GF-D8 (cell line): Measurements from ENCODE around the gene FAM3C.

Experiments
- DNase-seq: peaks from one replicate; lab custom pipeline; 2025; lab: John Stamatoyannopoulos, UW

FAM3C gene

DNA sequence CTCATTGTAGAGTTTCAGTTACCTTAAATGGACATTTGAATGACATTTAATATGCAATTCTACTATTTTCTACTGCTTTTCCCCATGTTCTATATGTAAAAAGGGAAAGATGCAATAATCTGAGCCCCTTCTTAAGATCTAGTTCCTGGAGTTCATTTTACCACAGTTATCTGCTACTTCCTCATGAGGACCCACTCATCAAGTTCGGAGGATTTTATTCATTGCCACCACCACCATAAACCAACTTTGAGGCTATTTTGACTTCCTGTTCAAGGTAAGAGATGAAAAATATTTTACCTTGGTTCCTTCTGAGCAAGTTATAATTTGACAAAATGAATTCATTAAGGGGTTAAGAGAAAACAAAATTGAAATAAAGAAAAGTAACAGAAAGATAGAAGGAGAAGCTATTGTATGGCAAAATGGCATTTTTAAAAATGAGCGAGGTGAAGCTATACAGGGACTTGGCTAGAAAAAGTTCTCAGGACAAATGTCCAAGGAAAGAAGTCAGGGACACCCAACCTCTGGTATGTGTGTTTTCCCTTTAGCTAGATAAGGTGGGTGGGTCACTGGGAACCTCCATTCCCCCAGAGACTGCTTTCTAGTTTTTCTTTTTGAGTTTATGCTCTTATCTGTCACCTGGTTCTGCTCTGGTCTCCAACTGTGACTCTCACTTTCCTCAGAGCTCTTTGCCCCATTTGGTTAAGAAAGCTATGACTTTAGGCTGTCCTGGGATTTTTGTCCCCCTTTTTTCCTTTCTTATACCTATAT is 14.9 kb upstream of the FAM3C start:
- no peak for DNase-seq

DNA sequence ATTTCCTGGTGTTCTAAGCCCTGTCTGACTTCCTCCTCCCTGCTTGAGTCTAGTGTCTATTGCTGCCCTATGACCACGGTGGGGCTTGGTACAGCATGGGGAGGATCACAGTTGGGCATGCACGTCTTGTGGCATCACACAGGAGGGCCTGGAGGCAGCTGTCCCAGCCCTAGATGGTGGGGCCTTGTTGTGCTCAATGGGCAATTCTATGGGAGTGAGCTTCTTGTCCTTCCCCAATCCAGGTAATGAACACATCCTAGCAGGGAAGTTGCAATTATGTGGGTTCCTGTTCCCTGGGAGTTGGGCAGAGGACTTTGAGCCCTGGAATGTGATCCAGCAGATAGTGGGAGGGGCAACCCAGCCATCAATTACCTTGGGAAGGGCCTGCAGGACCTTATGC is 10.8 kb upstream of the FAM3C start:
- no peak for DNase-seq

DNA sequence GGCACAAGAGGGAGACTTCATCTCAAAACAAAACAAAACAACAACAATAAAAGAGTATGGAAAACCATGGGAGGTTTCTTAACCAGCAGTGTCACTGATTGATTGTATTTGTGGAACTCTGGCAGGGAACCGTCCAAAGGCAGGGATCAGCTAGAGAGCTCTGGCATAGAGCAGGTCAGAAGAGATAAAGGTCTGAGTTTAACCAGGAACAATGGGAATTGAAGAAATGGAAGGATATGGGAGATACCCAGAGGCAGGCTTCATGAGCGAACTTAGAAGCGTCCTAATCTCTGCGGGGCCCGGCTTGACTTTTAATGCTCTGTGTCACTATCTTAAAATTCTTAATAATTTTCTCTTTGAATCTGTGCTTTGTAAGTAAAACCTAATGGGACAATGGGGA is 10.4 kb upstream of the FAM3C start:
- no peak for DNase-seq

DNA sequence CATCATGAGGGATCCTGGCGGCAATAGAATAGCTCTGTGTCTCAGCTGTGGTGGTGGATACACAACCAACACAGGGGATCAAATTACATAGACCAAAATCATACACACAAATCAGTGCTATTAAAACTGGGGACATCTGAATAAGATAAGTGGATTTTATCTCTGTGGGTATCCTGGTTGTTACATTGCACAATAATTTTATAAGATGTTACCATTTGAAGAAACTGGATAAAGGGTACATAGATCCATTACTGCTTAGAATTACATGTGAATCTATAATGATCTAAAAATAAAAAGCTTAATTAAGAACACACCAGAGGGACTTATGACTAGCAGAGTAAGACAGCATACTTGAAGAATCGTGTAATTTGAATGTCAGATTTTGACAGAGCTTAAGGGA is 8.2 kb upstream of the FAM3C start:
- DNase-seq, result no peak

DNA sequence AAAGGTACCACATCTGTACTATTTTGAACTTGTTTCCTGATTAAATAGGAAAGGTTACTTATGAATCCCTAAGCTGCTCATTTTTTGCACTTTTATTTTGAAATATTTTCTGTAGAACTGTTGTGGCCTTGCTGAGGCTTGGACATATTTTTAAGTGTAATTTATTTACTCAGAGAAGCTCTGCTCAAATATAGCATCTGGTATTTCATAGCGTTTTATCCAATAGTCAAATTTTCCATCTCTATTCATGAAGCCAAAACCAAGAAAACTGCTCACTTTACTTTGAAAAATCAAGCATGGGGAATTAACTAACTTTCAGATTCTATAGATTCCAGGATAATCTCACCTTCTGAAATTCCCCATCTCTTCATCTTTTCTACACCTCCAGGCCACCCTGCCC is 6.6 kb upstream of the FAM3C start:
- no peak for DNase-seq

DNA sequence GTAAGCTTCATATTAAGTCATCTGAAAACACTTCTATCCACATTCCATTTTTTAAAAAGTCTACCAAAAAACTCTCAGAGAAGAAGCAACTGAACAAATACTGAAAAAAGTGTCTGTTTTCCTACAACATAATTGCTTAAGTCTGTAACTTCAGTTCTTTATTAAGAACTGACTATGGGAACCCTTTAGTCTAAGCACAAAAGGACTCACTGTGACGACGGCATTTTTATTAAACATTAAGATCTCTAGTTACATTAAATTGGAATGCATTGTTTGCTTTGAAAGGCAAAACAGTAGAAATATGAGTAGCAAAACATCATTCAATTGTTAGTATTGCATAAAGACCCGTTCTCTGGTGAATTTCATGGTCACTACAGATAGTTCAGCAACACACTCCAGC is 5.8 kb upstream of the FAM3C start:
- no peak for DNase-seq

DNA sequence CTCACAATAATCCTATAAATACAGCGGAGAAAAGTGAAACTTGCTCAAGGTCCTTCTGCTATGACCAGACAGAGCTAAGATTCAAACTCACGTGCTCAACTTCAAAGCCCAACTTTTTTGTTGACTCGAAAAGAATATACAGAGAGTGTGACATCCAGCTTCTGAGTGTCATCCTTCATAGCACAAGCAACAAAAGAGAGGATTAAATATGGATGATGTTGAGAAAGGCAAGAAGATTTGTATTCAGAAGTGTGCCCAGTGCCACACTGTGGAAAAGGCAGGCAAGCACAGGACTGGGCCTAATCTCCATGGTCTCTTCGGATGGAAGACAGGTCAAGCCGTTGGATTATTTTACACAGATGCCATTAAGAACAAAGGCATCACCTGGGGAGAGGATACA is 2.1 kb upstream of the FAM3C start:
- DNase-seq, result no peak

DNA sequence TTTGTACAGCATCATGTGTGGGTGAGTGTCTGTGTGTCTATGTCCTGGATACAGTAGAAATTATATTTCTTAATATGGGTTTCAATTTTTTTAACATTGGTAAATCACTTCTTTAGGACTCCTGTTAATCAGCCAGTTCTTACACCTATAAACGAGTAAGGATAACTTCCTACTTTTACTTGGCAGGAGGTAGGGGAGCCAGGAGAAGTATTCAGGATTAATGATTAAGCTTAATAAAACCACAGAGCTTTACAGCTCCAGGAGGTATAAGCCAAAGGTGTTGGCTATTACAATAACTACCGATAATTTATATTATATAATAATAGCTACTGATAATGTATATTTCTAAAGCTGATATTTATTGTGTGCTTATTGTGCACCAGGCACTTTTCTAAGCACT is 1.7 kb upstream of the FAM3C start:
- DNase-seq, result no peak

DNA sequence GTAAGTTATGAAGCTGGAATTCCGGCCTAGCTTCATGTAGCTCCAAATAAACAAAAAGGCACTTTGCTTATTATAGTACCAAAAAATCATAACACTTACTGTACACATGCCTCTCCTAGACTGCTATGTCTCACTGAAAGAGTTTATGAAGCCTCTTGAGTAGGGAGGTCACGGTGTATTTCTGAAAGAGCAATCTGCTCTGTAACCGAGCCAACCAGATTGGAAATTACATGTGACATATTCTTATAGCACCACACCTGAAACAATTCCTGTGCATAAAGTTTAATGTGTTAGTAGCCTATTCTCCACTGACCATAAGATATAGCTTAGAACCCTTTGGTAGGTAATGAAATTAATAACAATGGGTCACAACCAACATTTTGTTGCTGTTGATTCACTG is 1.3 kb upstream of the FAM3C start:
- DNase-seq, result no peak

DNA sequence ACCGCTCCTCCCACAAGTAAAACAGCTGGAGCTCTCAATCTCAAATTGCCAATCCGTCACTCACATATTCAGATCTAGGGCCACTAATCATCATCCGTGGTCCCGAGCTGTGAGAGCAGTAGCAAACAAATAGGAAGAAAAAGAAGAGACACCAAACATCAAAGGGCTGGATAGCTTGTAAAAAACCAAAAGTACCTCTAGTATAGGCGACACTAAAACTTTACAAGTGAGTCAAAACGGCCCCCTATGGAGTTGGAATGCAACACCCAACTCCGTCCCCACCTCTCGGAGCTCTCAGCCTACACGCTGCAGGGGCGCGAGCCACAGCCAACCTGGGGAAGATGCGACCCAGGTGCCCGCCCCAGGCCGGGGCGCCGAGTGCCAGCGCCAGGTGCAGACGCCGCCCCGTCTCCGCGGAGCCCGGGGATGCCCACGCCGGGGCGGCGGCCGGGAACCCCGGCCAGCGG is 581 bp downstream of the FAM3C start:
- DNase-seq, result no peak

DNA sequence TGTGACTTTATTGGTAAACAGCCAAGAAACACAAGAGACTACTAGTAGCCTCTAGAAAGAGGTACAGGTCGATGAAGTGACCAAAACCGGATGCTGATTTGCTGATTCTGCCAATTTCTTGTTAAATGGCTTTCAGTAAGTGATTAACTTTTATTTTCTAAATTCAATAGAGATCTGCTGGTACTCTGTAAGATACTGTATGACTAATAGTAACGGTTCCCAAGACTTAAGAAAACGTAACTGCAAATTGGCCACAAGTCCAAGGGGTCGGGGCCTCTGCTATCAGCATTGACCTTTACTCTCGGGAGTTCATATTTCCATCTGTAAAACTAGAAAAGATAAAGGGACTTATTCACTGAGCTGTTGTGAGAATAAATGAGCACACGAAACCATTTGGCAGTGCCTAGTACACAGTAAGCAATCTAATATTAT is 1.4 kb downstream of the FAM3C start:
- no peak for DNase-seq

DNA sequence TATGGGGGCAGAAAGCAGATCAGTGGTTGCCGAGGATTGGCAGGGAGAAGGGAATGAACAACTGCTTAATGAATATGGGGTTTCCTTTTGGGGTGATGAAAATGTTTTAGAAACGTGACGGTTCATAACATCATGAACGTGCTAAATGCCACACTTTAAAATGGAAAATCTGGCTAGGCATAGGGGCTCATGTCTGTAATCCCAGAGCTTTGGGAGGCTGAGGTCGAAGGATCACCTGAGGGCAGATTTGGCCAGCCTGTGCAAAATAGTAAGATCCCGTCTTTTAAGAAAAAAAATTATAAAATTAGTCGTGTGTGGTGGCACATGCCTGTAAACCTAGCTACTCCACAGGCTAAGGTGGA is 3.1 kb downstream of the FAM3C start:
- no peak for DNase-seq

DNA sequence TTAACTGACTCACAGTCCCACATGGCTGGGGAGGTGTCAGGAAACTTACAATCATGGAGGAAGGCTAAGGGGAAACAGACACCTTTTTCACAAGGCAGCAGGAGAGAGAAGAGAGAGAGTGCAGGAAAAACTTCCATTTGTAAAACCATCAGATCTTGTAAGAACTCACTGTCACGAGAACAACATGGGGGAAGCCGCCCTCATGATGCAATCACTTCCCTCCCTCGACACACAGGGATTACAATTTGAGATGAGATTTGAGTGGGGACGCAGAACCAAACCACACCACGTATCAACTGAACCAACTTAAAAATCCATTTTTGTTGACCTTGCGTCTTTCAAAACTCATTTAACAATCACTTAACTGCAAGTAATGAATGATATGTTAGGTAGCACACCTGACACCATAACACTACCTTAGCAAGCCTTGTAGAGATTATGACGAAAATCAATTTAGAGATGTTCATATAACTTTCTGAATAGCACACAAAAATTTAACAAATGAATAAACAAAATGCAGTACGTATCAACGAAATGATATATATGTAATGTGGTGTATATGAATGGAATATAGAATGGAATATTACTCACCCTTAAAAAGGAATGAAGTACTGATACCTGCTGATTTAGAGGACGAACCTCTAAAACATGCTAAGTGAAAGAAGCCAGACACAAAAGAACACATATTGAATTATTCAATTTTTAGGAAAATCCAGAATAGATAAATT is 3.7 kb downstream of the FAM3C start:
- no peak for DNase-seq

DNA sequence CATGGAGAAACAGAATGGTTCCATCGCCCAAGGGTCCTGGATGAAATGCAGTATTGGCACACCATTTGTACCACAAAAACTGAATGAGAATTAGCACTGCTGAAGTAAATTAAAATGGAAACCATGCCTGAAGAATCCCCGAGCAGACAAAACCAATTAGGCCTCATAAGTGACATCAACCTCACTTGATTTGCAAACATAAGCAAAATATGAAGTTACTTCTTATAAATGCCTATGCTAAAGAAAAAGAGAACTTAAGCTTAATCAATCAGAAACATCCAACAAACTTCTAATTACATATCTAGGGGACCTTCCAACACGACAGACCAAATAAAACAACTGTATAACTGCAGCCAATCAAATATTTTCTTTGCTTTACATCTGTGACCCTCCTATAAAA is 4.4 kb downstream of the FAM3C start:
- no peak for DNase-seq

DNA sequence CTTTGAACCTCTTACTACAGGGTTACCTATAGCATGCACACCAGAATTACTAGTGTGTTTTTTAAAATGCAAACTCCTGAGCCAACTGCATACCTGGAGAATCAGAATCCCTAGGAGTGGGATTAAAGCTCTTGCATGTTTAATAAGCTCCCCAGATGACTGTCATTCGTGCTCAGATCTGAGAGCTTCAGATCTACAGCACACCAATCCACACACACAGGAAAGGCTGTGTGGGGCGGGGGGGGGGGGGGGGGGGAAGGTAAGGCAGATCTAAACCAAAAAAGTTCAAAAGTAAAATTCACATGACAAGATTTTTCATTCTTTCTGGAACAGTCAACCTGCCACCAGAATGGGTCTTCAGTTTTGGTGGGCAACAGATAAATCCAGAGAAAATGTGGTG is 5.5 kb downstream of the FAM3C start:
- no peak for DNase-seq

DNA sequence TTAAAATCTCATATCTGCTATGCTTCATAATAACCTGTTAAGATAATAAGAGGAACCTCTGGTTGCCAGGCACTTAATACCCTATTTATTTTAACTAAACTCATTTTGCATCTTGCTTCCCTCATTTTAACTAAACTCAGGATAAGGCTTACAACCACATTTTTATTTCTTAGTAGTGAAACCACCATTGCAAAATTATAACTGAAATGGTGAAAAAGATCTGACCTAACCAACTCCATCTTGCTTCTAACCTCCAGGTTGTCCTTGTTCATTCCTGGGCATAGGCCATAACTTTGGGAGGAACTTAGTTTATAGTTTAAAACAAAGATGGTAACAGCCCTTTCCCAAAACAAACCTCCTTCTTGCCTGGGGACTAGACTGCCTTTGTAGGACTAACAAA is 6.0 kb downstream of the FAM3C start:
- DNase-seq, result no peak

DNA sequence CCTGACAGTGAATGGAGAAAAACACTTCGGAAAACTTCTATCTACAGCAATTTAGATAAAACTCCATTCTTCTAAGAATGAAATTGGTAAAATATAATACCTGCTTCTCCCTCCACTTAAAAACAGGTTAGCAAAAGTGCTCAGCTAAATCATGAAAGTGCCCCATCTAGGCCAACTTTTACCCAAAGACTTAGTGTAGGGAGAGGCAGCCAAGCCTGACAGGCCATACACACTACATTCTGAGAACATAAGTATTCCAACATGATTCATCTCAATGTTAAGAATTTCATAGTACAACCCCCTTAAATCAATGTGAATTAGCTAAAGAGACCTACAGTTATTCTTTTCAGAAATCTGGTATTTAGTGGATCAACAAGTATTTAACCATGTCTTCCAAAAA is 7.2 kb downstream of the FAM3C start:
- DNase-seq, result no peak

DNA sequence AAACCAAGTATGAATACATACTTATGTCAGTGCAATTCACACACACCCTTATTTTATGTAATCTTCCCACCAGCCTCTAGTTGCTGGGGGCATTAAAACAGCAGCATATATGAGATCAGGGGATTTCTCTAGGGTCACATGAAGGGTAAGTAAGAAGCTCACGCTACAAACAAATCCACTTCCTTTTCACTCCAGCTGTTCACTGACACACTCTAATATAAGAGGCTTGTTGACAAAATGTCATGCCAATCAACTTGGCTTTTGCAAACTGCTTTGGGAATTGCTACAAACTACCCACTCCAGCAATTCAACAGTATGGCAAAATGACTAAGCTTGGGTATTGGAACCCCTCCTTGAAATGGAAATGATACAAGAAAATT is 10.3 kb downstream of the FAM3C start:
- DNase-seq, result no peak

DNA sequence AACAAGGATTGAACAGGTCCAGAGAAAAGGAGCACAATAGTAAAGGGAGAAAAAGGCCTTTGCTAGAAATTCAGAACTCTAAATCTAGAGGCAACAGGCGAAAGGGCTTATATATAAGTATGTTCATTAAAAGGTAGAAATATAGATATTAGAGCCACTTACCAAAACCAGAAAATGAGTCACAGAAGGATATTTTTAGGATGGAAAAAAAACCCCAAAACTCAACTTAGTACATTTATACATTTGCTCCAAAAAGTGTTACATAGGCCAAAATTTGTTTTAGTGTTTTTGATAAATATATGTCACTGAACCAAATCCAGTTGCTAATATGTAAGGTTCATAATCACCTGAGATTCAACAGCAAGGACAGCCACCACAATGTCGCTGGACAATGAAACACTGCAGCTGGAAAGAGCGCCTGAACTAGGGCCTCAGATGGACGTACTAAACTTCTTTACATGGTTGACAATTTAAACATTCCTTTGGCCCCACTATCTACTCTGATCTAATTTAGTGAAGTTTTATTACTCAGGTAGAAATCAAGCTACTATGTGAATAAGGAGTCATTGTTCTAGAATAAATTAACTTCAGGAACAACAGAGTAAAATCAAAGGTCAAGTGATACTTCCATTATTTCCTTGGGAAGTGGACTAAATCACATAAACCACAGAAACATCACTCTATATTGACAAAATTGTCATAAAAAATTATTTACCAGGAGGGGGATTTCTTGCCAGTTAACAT is 10.9 kb downstream of the FAM3C start:
- no peak for DNase-seq

DNA sequence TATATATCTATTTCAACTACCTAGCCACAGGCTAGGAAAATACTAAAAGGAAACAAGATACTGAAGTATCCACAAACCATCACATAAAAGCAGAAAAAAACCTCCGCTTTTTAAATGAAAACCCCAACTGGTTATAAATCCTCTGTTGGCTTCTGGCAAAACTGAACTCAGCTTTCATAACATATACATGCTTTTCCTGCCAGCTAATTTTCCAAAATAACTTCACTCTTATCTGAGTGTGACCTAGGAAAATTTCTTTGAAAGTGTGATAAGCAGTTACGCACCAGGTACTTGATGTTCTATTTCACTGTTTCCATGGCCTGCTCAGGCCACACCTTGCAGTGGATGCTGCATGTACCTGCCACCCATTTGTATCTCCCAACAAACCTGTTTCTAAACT is 11.8 kb downstream of the FAM3C start:
- DNase-seq, result no peak

DNA sequence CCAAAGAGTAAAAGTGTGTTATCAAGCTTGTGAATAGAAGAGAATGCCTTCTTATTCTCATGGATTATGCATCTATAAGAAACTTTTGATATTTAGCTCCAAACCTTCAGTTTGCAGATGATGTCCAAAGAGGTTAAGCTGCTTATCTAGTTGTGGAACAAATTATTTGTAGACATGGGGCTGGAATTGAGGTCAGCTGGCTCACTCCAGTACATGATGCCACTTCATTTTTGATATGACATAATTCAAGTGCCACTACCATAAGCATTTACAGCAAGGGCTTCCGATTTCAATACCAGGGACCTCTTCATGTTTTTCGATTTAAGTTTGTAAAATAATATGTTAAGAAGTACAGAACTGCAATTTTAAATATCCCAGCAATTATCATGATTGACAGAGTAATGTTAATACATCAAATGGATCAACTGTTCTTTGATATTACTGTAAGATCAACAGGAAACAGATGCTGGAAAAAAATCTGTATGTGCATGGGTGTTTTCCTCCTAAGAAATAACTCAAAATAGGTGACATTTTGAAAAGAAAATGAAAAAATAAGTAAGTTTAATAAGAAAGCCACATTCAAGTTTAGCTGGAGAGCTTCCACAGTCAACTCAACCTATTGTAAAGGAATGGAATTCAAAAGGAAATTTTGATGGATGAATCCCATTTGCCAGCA is 12.7 kb downstream of the FAM3C start:
- no peak for DNase-seq

DNA sequence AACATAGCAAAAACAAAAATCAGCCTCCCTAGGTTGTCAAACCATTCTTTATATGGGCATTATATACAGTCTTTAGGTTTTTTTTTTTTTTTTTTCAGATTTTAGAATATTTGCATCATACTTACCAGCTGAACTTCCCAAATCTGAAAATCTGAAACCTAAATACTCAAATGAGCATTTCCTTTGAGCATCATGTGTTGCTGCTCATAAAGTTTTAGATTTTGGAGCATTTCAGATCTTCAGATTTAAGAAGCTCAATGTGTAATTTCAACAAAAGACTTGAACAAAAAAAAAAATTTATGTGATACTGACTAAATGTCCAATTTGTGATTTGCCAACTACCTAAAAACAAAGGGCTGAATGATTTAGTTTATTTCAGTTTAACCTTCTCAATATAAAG is 13.6 kb downstream of the FAM3C start:
- no peak for DNase-seq

DNA sequence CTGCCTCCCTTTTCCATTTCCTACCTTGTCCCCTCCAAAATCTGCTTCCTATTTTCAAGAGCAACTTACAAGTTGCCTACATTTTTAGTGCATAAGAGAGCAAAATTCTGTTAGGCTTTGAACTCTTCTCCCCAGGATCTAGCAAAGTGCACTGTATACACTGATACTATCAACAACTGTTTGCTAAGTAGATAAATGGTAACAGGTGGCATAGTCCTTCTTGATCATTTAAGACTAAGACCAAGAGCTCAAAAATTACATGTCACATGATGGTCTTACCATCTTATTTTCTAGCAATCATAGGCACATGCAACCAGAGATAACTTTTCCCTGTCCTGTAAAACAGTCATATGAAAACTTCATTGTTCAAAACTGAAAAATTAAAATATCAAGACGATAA is 16.2 kb downstream of the FAM3C start:
- DNase-seq, result no peak
